Pons (tissue), 1 donor: ENCODE data around the gene OR52I1.

Experiments
- DNase-seq: peaks from one replicate; pipeline ENCODE4 v3.0.0-alpha.2; 2016; ENCODE audit warnings: low spot score

Gene OR52I1

GRCh38 chr11:4593739-4594138 lies at the start of gene OR52I1:
TSS of gene OR52I1 (plus strand) at chr11:4594039. CDS start at chr11:4594039, 0 bp downstream.
- DNase-seq, result no peak

GRCh38 chr11:4544891-4545290 lies 48.9 kb upstream of the OR52I1 start, which contains the start of gene OR52M1:
TSS of gene OR52M1 (plus strand) at chr11:4545191. CDS start at chr11:4545191, 0 bp downstream.
- DNase-seq, result no peak

- DNase-seq, result no peak
These were observed 47.0 kb upstream of the OR52I1 start for GRCh38 chr11:4546878-4547277.

GRCh38 chr11:4547416-4547815 lies 46.4 kb upstream of the OR52I1 start:
- no peak for DNase-seq

GRCh38 chr11:4551346-4551979 lies 42.4 kb upstream of the OR52I1 start:
- no peak for DNase-seq

- no peak for DNase-seq
These were observed 34.1 kb upstream of the OR52I1 start for GRCh38 chr11:4559527-4560440.

- no peak for DNase-seq
These were observed 33.4 kb upstream of the OR52I1 start for GRCh38 chr11:4560467-4560866.

- DNase-seq, result no peak
These were observed 28.5 kb upstream of the OR52I1 start for GRCh38 chr11:4565371-4565770.

GRCh38 chr11:4569075-4569474 lies 24.8 kb upstream of the OR52I1 start:
- no peak for DNase-seq

GRCh38 chr11:4576880-4577279 lies 17.0 kb upstream of the OR52I1 start:
- DNase-seq, result no peak

GRCh38 chr11:4577761-4578160 lies 16.1 kb upstream of the OR52I1 start:
- DNase-seq, result no peak

- no peak for DNase-seq
These were observed 15.2 kb upstream of the OR52I1 start for GRCh38 chr11:4578624-4579023.

GRCh38 chr11:4580124-4580523 lies 13.7 kb upstream of the OR52I1 start:
- DNase-seq, result no peak

- DNase-seq, result no peak
These were observed 12.4 kb upstream of the OR52I1 start, which contains the start of gene OR52I2 for GRCh38 chr11:4581443-4581842. TSS of gene OR52I2 (plus strand) at chr11:4581743.

GRCh38 chr11:4589017-4589416 lies 4.8 kb upstream of the OR52I1 start:
- no peak for DNase-seq

GRCh38 chr11:4605057-4605456 lies 11.2 kb downstream of the OR52I1 start:
- no peak for DNase-seq

- DNase-seq, result peak; percentile 4
These were observed 12.6 kb downstream of the OR52I1 start for GRCh38 chr11:4606231-4607015.

- peak; percentile 44 for DNase-seq
These were observed 13.3 kb downstream of the OR52I1 start for GRCh38 chr11:4607096-4607495.

- peak; percentile 97 for DNase-seq
These were observed 14.2 kb downstream of the OR52I1 start, which contains the start of gene TRIM68 for GRCh38 chr11:4607781-4608666. TSS of gene TRIM68 (minus strand) at chr11:4608231. CDS start at chr11:4605504, 2,727 bp downstream.

- DNase-seq, result peak; percentile 14
These were observed 16.6 kb downstream of the OR52I1 start for GRCh38 chr11:4610258-4610935.

GRCh38 chr11:4611986-4612385 lies 18.1 kb downstream of the OR52I1 start:
- DNase-seq, result no peak
